Hematopoietic multipotent progenitor cell (in vitro differentiated cells): ENCODE results near the gene LIN37. TPM values are rescaled to one million over a fixed set of nuclear protein-coding genes. Genes with fewer than 3 reads are reported as not detected.

Experiments used
- total RNA-seq: library from RNA; depleted of rRNA; stranded (reverse); fragments of >200 nt; gene quantifications from one replicate; pipeline ENCODE4 v1.2.3, GENCODE V29; 2012

Gene LIN37
- total RNA-seq, 1 donor, result 11.6 TPM

Other genes starting within 250 kb of the LIN37 start
- 1.6 TPM for gene DMKN, start 234.9 kb upstream of the LIN37 start, total RNA-seq
- not detected for gene SBSN, start 220.3 kb upstream of the LIN37 start, total RNA-seq
- gene GAPDHS, start 215.1 kb upstream of the LIN37 start, total RNA-seq, result not detected
- 71.9 TPM for gene TMEM147, start 202.9 kb upstream of the LIN37 start, total RNA-seq
- gene ATP4A, start 184.9 kb upstream of the LIN37 start, total RNA-seq, result not detected
- not detected for gene PMIS2, start 162.4 kb upstream of the LIN37 start, total RNA-seq
- gene HAUS5, start 135.8 kb upstream of the LIN37 start, total RNA-seq, result 23.4 TPM
- gene RBM42, start 119.5 kb upstream of the LIN37 start, total RNA-seq, result 47.7 TPM
- gene ETV2, start 106.8 kb upstream of the LIN37 start, total RNA-seq, result 1.1 TPM
- gene COX6B1, start 100.3 kb upstream of the LIN37 start, total RNA-seq, result 399 TPM
- gene UPK1A, start 82.1 kb upstream of the LIN37 start, total RNA-seq, result not detected
- gene ZBTB32, start 44.0 kb upstream of the LIN37 start, total RNA-seq, result under 0.01 TPM
- gene KMT2B, start 30.6 kb upstream of the LIN37 start, total RNA-seq, result 28.8 TPM
- gene IGFLR1, start 6.1 kb upstream of the LIN37 start, total RNA-seq, result 18.9 TPM
- gene U2AF1L4, start 3.2 kb upstream of the LIN37 start, total RNA-seq, result 12.1 TPM
- gene PSENEN, start 2.9 kb upstream of the LIN37 start, total RNA-seq, result 14.3 TPM
- gene HSPB6, start 8.5 kb downstream of the LIN37 start, total RNA-seq, result 0.27 TPM
- 13.5 TPM for gene PROSER3, start 9.6 kb downstream of the LIN37 start, total RNA-seq
- 37.2 TPM for gene ARHGAP33, start 27.0 kb downstream of the LIN37 start, total RNA-seq
- gene PRODH2, start 64.3 kb downstream of the LIN37 start, total RNA-seq, result not detected
- not detected for gene NPHS1, start 103.9 kb downstream of the LIN37 start, total RNA-seq
- gene KIRREL2, start 108.3 kb downstream of the LIN37 start, total RNA-seq, result not detected
- gene APLP1, start 120.0 kb downstream of the LIN37 start, total RNA-seq, result not detected
- 50.1 TPM for gene NFKBID, start 152.0 kb downstream of the LIN37 start, total RNA-seq
- 63.3 TPM for gene HCST, start 154.0 kb downstream of the LIN37 start, total RNA-seq
- gene TYROBP, start 159.7 kb downstream of the LIN37 start, total RNA-seq, result 25.0 TPM
- 2.4 TPM for gene LRFN3, start 187.8 kb downstream of the LIN37 start, total RNA-seq
- gene SDHAF1, start 246.6 kb downstream of the LIN37 start, total RNA-seq, result 34.7 TPM